Nephron (organoid): ENCODE data around the gene ZNF670.
"Not testable (repeated sequence)": the region's sequence is repeated elsewhere in the genome, so short reads cannot be mapped to it uniquely, and the experiment has no call there.

Experiments
- H3K27ac Mint-ChIP-seq, 3 experiments: 2 replicates each; pipeline ENCODE4 v1.8.0; 2020; ENCODE audit warnings: mixed read lengths in 3 of 3, mild to moderate bottlenecking in 2 of 3, moderate library complexity in 1 of 3
- H3K27me3 Mint-ChIP-seq: 2 replicates; pipeline ENCODE4 v1.8.0; 2021; ENCODE audit warnings: low read depth, mild to moderate bottlenecking, moderate library complexity, mixed read lengths
- H3K36me3 Mint-ChIP-seq: 2 replicates; pipeline ENCODE4 v1.8.0; 2020; ENCODE audit warnings: low read depth, mixed read lengths
- H3K4me1 Mint-ChIP-seq: 2 replicates; pipeline ENCODE4 v1.8.0; 2020; ENCODE audit warnings: mixed read lengths
- H3K4me3 Mint-ChIP-seq, 3 experiments: 2 replicates each; pipeline ENCODE4 v1.8.0; 2020; ENCODE audit warnings: mild to moderate bottlenecking in 3 of 3, mixed read lengths in 3 of 3, moderate library complexity in 2 of 3
- H3K9me3 Mint-ChIP-seq: 2 replicates; pipeline ENCODE4 v1.8.0; 2020; ENCODE audit warnings: mixed read lengths
- CTCF ChIP-seq, 3 experiments: fragments of 200-600 bp; sonication (generic); IDR thresholded peaks; one replicate each; pipeline ENCODE4 v1.5.0; 2021; ENCODE audit warnings: antibody characterized with exemption in 3 of 3; ENCODE audit not compliant: unreplicated experiment in 3 of 3

The ZNF670 gene

DNA sequence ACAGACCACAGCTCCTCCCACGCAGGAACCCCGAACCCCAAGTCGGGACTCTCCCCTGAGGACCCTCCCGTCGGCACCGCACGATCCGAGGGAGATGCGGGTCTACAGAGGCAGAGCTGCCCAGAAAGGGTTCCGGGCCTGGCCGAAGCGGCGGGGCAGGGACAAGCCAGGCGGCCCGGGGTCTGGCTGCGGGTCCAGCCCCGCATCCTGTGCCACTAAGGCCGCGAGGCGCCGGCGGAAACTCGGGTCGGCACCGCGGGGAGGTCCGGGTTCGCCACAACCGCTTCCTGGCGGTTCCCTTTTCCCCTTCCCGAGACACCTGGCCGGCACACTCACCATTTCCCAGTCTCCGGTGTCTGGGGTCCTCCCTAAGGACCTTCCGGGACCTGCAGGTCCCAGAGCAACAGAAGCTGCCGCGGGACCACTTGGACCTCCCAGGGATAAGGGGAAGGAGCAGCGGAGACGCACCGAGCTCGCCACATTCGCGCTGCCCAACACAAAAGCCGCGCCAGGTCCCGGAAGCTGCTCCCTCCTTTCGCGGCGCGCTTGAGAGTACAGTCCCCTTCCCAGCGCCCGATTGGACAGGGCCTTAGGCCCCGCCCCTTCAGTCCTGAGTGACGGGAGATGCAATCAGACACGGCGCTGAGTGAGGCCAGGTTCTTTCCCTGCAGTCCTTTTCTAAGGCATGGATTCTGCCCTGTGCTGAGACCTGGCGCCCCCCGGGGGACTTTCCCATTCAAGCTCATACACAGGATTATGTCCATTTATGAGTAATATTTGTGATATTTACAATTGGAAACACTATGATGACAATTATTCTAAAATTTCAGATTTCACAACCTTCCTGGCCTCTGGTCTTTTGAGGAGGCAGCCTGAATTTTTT lies at the start of gene ZNF670:
ZNF670 (minus strand) TSS at position 554 of the 883 bp plus-strand sequence; CDS start at position 339, 215 bp downstream.
- Mint-ChIP-seq H3K27me3 (no peaks in the 10 kb centered on the region), H3K4me1 (peaks cover 10% of the 10 kb centered on the region), H3K36me3 (peaks cover 53% of the 10 kb centered on the region), H3K27ac (peak within 1 kb of the TSS; percentile 70 to 94 (median 94)), H3K9me3 (peaks cover 45% of the 10 kb centered on the region), H3K4me3 (peak within 1 kb of the TSS; percentile 97 to 99 (median 98))
- TF ChIP-seq CTCF (IDR thresholded peaks at IDR 0.05; ENCODE audit: unreplicated experiment in 3 of 3): no peak

- peaks cover 26% of the 10 kb centered on the region for H3K9me3 Mint-ChIP-seq
- not testable (repeated sequence) for H3K27me3 Mint-ChIP-seq, H3K4me1 Mint-ChIP-seq
- peaks cover 52% of the 10 kb centered on the region for H3K36me3 Mint-ChIP-seq
- H3K4me3 Mint-ChIP-seq: peak overlapping the region; percentile 92 to 95 (median 94)
- peak overlapping the region; percentile 59 to 89 (median 85) for H3K27ac Mint-ChIP-seq
These were observed 49.1 kb upstream of the ZNF670 start for GRCh38 chr1:247127519-247128282.

DNA sequence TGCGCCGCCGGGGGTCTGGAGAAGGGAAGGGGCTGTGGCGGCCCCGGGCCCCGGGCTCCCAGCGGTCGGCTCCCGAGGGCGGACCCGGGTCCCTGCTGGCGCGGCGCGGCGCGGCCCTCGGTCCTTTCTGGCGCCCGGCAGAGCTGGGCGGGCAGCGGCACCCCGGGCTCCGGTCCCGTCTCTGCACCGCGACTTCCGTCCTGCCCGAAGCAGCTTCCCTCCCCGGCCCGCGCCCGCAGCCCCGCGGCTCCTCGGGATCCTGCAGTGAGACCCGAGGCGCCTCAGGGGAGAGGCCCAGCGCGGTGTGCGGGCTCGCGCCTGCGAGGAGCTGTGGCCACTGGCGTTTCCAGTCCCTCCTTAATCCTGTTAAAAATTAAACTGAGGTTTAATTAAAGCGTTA lies 48.0 kb upstream of the ZNF670 start:
- Mint-ChIP-seq H3K36me3 (peaks cover 42% of the 10 kb centered on the region), H3K9me3 (peaks cover 19% of the 10 kb centered on the region)
- H3K27ac Mint-ChIP-seq, H3K4me1 Mint-ChIP-seq, H3K4me3 Mint-ChIP-seq, H3K27me3 Mint-ChIP-seq: not testable (repeated sequence)

- peaks cover 42% of the 10 kb centered on the region for H3K36me3 Mint-ChIP-seq
- H3K27me3 Mint-ChIP-seq, H3K4me1 Mint-ChIP-seq, H3K27ac Mint-ChIP-seq, H3K4me3 Mint-ChIP-seq: not testable (repeated sequence)
- H3K9me3 Mint-ChIP-seq: peaks cover 19% of the 10 kb centered on the region
These were observed 47.6 kb upstream of the ZNF670 start for GRCh38 chr1:247126166-247126565.

GRCh38 chr1:247121382-247121781 lies 42.8 kb upstream of the ZNF670 start:
- Mint-ChIP-seq H3K27me3 (no peaks in the 10 kb centered on the region), H3K4me1 (no peaks in the 10 kb centered on the region), H3K9me3 (peaks cover 14% of the 10 kb centered on the region), H3K4me3 (no peak overlapping the region), H3K27ac (no peak overlapping the region), H3K36me3 (peaks cover 18% of the 10 kb centered on the region)
- TF ChIP-seq CTCF (IDR thresholded peaks at IDR 0.05; ENCODE audit: unreplicated experiment in 3 of 3): no peak

DNA sequence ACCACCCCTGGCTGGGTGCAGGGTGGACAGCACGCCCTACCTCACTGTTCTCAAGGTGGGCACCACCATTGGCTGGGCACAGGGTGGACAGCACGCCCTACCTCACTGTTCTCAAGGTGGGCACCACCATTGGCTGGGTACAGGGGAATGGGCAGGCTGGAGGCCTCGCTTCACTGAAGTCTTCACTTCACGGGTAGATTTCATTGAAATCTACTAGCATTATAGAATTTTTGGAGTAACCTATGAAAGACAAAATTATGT lies 41.7 kb upstream of the ZNF670 start:
- H3K27ac Mint-ChIP-seq, H3K4me3 Mint-ChIP-seq, H3K4me1 Mint-ChIP-seq, H3K27me3 Mint-ChIP-seq: not testable (repeated sequence)
- peaks cover 14% of the 10 kb centered on the region for H3K9me3 Mint-ChIP-seq
- peaks cover 14% of the 10 kb centered on the region for H3K36me3 Mint-ChIP-seq

DNA sequence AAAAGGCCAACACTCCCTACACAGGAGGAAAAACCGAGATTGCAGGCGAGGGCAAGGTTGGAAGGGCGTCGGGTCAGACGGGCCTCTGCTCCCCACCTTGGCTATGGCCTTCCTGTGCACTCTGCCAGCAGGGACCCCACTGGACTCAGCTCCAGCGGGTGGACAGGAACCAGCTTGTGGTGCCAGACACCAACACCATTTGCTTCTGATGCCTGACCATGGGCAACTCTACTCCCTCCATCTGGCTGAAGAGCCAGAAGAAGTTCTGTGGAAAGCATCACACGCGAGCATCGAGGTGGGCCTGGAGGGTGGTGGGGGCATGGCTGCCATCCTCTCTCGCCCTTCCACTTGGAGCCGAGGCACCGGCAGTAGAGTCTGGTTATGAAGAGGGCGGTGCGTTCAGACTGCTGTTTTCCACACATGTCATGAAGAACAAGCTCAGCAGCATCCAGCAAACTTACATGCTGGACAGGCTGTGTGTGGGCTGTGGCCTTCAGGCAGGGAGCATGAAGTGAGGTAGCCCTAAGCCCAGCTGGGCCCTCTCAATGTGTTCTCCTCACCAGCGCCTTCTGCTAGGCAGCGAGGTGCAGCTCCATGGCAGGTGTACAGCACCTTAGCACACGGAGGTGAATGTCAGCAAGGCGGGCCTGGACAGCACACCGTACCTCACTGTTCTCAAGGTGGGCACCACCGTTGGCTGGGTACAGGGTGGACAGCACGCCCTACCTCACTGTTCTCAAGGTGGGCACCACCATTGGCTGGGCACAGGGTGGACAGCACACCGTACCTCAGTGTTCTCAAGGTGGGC lies 41.2 kb upstream of the ZNF670 start:
- no peak for TF ChIP-seq CTCF (IDR thresholded peaks at IDR 0.05; ENCODE audit: unreplicated experiment in 3 of 3)
- Mint-ChIP-seq H3K27me3 (no peaks in the 10 kb centered on the region), H3K4me3 (no peak overlapping the region), H3K9me3 (peaks cover 12% of the 10 kb centered on the region), H3K36me3 (peaks cover 13% of the 10 kb centered on the region), H3K27ac (no peak overlapping the region), H3K4me1 (no peaks in the 10 kb centered on the region)
